Smooth muscle cell (in vitro differentiated cells): Measurements from ENCODE around the gene AFDN. TPM values are rescaled to one million over a fixed set of nuclear protein-coding genes. Genes with fewer than 3 reads are reported as not detected.

Experiments
- DNase-seq: peaks from one replicate; lab custom pipeline; 2025; ENCODE audit not compliant: unreplicated experiment; lab: John Stamatoyannopoulos, UW
- H2AFZ ChIP-seq: fragments of 200-600 bp; sonication (generic); 2 replicates; pipeline ENCODE4 v1.6.0; 2016; ENCODE audit warnings: antibody characterized with exemption, low read depth, mild to moderate bottlenecking
- H3F3A ChIP-seq: fragments of 200-600 bp; sonication (generic); 2 replicates; pipeline ENCODE4 v1.6.0; 2017; ENCODE audit warnings: antibody characterized with exemption, low read depth
- H3K27ac ChIP-seq: fragments of 200-600 bp; sonication (generic); 2 replicates; pipeline ENCODE4 v1.5.1; 2016; ENCODE audit warnings: low read depth, mild to moderate bottlenecking
- H3K27me3 ChIP-seq: fragments of 200-600 bp; sonication (generic); 2 replicates; pipeline ENCODE4 v1.6.1; 2016; ENCODE audit warnings: low read depth, mild to moderate bottlenecking
- H3K36me3 ChIP-seq: fragments of 200-600 bp; sonication (generic); 2 replicates; pipeline ENCODE4 v1.5.1; 2016; ENCODE audit warnings: low read depth
- H3K4me1 ChIP-seq: fragments of 200-600 bp; sonication (generic); 2 replicates; pipeline ENCODE4 v1.5.1; 2016; ENCODE audit warnings: low read depth
- H3K4me2 ChIP-seq: fragments of 200-600 bp; sonication (generic); 2 replicates; pipeline ENCODE4 v1.6.0; 2016; ENCODE audit warnings: mild to moderate bottlenecking
- H3K4me3 ChIP-seq: fragments of 200-600 bp; sonication (generic); 2 replicates; pipeline ENCODE4 v1.5.1; 2016; ENCODE audit warnings: mild to moderate bottlenecking
- H3K79me2 ChIP-seq: fragments of 200-600 bp; sonication (generic); 2 replicates; pipeline ENCODE4 v1.6.0; 2016; ENCODE audit warnings: low read depth, mild to moderate bottlenecking
- H3K9ac ChIP-seq: fragments of 200-600 bp; sonication (generic); 2 replicates; pipeline ENCODE4 v1.6.0; 2016; ENCODE audit warnings: low read depth
- H3K9me3 ChIP-seq: fragments of 200-600 bp; sonication (generic); replicated peaks from 2 replicates; pipeline ENCODE4 v1.5.1; 2016; ENCODE audit warnings: low read depth
- H4K20me1 ChIP-seq: fragments of 200-600 bp; sonication (generic); 2 replicates; pipeline ENCODE4 v1.6.0; 2016; ENCODE audit warnings: low read depth
- WGBS: methylation state at CpG from one replicate; pipeline ENCODE4 v1.1.7; 2016; ENCODE audit warnings: low lambda C conversion rate; 5-methylcytosine and 5-hydroxymethylcytosine counted together
- polyA plus RNA-seq: library from polyadenylated mRNA; unstranded; fragments of >200 nt; fragmentation: Nextera tagmentation; extraction: Ambion mirVana; gene quantifications from 2 replicates; pipeline ENCODE4 v1.2.1, GENCODE V29; 2016
- total RNA-seq: library from RNA; depleted of rRNA; stranded (reverse); fragments of >200 nt; gene quantifications from 2 replicates; pipeline ENCODE4 v1.2.3, GENCODE V29; 2014
- TF ChIP-seq, protein P1 (sequence below): fragments of 200-600 bp; sonication (generic); IDR thresholded peaks from 2 replicates; pipeline ENCODE4 v1.5.1; 2017; ENCODE audit warnings: borderline replicate concordance, mild to moderate bottlenecking, antibody characterized with exemption; ENCODE audit not compliant: insufficient read depth, poor library complexity, severe bottlenecking

The AFDN gene
- total and polyA plus RNA-seq, 2 experiments from 2014 or later: 52.3 to 98.8 TPM

DNA sequence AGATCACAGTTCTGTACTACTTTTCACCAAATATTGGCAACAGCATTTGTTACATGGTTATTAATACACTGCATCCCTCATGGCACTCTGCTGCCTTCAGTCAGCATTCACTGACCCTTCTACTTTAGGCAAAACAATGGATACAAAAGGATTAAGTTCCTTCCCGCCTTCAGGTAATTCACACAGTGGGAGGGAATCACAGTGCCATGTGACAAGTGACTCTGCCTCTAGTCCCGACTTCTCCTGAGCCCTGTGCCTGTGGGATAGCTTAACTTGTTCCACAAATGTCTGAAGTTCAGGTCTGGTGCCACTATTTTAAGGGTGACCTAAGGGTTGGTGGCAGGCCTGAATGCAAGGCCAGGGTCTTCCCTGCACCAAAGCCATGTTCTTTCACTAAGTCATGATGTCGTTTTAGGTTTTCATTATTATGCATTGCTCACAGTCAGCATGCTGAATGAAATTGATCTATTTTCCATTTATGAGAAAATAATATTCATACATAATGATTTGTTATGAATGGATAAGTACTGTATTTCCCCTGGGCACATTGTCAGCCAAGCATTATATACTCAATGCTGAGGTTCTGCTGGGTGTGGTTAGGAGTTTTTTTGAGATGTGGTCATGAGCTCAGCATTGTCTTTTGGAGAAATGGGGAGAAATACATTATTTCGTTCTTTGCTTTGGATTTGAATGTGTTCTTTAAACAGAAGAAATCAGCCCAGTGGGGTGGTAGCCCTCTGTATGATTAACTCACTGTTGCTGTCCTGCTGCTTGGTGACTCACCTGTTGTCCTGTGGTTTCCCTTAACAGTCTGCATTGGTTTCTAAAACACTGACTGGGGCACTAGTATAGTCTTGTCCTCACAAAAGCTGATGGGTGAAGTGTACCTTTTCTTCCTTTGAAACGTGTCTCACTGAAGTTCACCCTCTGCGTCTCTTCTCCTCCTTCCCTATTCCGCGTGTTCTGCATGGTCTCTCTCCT lies 66.4 kb downstream of the AFDN start:
- Histone ChIP-seq H2AFZ (no peak overlapping the region), H3K27me3 (no peaks in the 10 kb centered on the region), H3K79me2 (peaks cover 19% of the 10 kb centered on the region), H3K9me3 (no peaks in the 10 kb centered on the region), H3K27ac (peak overlapping the region; percentile 73), H3F3A (no peaks in the 10 kb centered on the region), H3K4me1 (peaks cover 12% of the 10 kb centered on the region), H4K20me1 (peaks cover 3% of the 10 kb centered on the region), H3K9ac (no peak overlapping the region), H3K4me3 (no peak overlapping the region), H3K36me3 (peaks cover 6% of the 10 kb centered on the region), H3K4me2 (no peak overlapping the region)
- WGBS: 67% methylated on average over 8 of the region's 8 CpGs
- TF ChIP-seq, protein P1, sequence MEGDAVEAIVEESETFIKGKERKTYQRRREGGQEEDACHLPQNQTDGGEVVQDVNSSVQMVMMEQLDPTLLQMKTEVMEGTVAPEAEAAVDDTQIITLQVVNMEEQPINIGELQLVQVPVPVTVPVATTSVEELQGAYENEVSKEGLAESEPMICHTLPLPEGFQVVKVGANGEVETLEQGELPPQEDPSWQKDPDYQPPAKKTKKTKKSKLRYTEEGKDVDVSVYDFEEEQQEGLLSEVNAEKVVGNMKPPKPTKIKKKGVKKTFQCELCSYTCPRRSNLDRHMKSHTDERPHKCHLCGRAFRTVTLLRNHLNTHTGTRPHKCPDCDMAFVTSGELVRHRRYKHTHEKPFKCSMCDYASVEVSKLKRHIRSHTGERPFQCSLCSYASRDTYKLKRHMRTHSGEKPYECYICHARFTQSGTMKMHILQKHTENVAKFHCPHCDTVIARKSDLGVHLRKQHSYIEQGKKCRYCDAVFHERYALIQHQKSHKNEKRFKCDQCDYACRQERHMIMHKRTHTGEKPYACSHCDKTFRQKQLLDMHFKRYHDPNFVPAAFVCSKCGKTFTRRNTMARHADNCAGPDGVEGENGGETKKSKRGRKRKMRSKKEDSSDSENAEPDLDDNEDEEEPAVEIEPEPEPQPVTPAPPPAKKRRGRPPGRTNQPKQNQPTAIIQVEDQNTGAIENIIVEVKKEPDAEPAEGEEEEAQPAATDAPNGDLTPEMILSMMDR: no peak
- DNase-seq: no peak

DNA sequence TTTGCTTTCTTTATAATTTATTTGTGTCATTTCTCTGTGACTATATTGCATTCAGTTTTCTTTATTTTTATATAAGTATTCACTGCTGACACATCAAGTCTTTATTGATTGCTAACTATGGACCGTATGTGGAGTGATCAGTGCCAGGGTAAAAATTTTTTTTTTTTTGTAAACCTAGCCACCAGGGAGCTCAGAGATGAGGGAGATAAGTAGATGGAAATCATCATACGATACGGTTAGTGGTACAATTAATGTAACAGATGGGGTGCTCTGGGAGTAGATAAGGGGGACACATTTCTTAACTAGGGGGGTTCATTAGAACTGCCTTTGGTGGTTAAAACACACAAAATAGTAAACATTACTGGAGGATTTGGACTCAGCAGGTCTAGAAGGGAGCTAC lies 68.3 kb downstream of the AFDN start:
- TF ChIP-seq, protein P1: no peak
- H3K9me3 ChIP-seq: no peaks in the 10 kb centered on the region
- H4K20me1 ChIP-seq: peaks cover 3% of the 10 kb centered on the region
- no peak overlapping the region for H3K4me2 ChIP-seq
- no peak overlapping the region for H3K9ac ChIP-seq
- no peak for DNase-seq
- no peak overlapping the region for H2AFZ ChIP-seq
- H3F3A ChIP-seq: no peaks in the 10 kb centered on the region
- 80% methylated on average over 3 of the region's 3 CpGs for WGBS
- H3K4me1 ChIP-seq: peaks cover 12% of the 10 kb centered on the region
- H3K79me2 ChIP-seq: peaks cover 23% of the 10 kb centered on the region
- H3K27me3 ChIP-seq: no peaks in the 10 kb centered on the region
- peak overlapping the region; percentile 73 for H3K27ac ChIP-seq
- H3K4me3 ChIP-seq: no peak overlapping the region
- peaks cover 6% of the 10 kb centered on the region for H3K36me3 ChIP-seq

DNA sequence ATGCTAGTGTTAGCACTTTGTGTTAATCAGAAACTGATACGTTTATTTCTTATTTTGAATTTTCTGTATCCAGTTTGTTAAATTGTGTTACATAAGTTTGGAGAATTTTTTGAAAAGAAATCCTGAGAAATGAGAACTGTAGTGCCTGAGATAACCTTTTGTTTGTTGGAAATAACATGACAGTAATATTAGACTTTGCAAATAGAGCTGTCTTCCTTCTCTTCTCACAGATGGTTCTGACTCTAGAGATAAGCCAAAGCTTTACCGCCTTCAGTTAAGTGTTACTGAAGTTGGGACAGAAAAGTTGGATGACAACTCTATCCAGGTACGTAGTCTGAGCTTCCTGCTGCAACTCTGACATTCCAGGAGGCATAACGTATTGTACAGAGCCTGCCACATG lies 69.9 kb downstream of the AFDN start:
- Histone ChIP-seq H2AFZ (no peak overlapping the region), H3K36me3 (peaks cover 4% of the 10 kb centered on the region), H3K27ac (no peak overlapping the region), H3K4me2 (no peak overlapping the region), H4K20me1 (peaks cover 3% of the 10 kb centered on the region), H3K9me3 (no peaks in the 10 kb centered on the region), H3K9ac (no peak overlapping the region), H3K4me1 (peaks cover 12% of the 10 kb centered on the region), H3K4me3 (no peak overlapping the region), H3K27me3 (no peaks in the 10 kb centered on the region), H3F3A (no peaks in the 10 kb centered on the region), H3K79me2 (peaks cover 21% of the 10 kb centered on the region)
- DNase-seq: no peak
- TF ChIP-seq, protein P1: no peak
- WGBS: 79% methylated on average over 4 of the region's 4 CpGs
